T-helper 2 cell treated with Interferon-gamma antibody and Interleukin-4, amounts not matched to agents 5 μg/mL and 100 μg/mL, for 36 hours (primary cell): Measurements from ENCODE around the gene INHBE.
"Not testable (repeated sequence)": the region's sequence is repeated elsewhere in the genome, so short reads cannot be mapped to it uniquely, and the experiment has no call there.

Experiments used
- DNase-seq: peaks from one replicate; pipeline ENCODE4 v3.0.0; 2021; ENCODE audit warnings: low spot score
- H3K27ac Mint-ChIP-seq: one replicate; pipeline ENCODE4 v1.8.0; 2021; ENCODE audit warnings: mild to moderate bottlenecking, mixed read lengths
- H3K27me3 Mint-ChIP-seq: one replicate; pipeline ENCODE4 v1.8.0; 2021; ENCODE audit warnings: low read depth, mixed read lengths
- H3K36me3 Mint-ChIP-seq: one replicate; pipeline ENCODE4 v1.8.0; 2021; ENCODE audit warnings: low read depth, mixed read lengths
- H3K4me1 Mint-ChIP-seq: one replicate; pipeline ENCODE4 v1.8.0; 2021; ENCODE audit warnings: low read depth, mixed read lengths
- H3K4me3 Mint-ChIP-seq: one replicate; pipeline ENCODE4 v1.8.0; 2022; ENCODE audit warnings: mild to moderate bottlenecking, moderate library complexity, mixed read lengths
- H3K9me3 Mint-ChIP-seq: one replicate; pipeline ENCODE4 v1.8.0; 2021; ENCODE audit warnings: mixed read lengths

Gene INHBE

DNA sequence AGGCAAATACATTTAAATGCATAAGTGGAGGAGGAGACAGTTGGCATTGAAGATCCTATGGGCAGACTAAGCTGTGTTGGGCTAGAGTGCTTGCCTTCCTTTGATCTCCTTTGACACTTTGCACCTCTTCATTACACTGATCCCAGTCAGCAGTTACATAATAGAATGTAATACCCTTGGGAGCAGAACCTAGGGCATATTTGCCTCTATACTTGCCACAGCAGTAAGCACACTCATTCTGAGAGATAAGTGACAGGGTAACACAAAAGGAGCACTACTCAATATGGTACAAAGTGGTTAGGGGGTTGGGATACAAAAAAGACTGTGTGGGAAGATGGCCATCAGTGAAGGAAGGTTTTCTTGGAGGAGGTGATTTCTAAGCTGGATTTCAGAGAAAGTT, 41.7 kb downstream of the INHBE start:
- no peak overlapping the region for H3K27ac Mint-ChIP-seq
- H3K4me1 Mint-ChIP-seq, result no peaks in the 10 kb centered on the region
- peaks cover 3% of the 10 kb centered on the region for H3K9me3 Mint-ChIP-seq
- no peak overlapping the region for H3K4me3 Mint-ChIP-seq
- no peak for DNase-seq
- H3K27me3 Mint-ChIP-seq, result no peaks in the 10 kb centered on the region
- peaks cover 60% of the 10 kb centered on the region for H3K36me3 Mint-ChIP-seq

DNA sequence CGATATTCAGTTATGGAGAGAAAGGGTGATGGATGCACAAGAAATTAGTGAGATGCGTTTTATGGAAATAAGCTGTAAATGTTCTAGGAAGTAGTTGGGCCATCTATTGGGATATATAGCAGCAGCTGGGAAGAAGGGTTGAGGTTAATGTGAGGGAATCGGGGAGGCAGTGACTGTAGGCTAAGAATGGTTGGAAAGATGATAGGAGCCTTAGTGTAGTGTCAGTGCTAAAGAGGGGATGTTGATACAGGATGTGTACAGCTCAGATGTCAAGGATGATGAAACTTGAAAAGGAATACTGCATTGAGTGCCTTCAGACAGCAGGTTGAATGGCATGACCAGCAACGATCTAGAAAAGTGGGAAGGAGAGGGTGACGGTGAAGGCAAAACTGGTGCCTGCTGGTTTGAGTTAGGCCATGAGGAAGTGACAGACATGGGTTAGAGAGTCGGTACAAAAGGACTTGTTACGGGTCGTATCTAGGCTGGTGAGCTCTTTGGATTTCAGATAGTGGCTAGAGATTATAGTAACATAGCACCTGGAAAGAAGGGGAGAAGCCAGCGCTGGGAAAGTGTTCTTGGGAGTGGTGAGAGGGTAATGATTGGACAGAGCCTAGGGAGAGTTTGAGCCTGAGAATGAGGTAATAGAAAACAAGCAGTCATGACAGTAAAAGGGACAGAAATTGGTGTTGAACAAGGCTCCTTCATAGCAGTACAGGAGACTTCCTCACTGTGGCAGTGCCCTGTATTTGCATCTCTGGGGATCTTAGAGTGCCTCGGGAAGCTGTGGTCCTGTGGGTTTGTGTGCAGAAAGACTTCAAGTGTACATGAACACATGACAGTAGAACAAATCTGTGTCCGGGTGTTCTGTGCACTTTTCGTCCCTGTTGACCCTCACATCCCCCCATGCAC, 42.4 kb downstream of the INHBE start:
- Mint-ChIP-seq H3K36me3 (peaks cover 63% of the 10 kb centered on the region), H3K27ac (no peak overlapping the region), H3K4me1 (no peaks in the 10 kb centered on the region), H3K9me3 (peaks cover 3% of the 10 kb centered on the region), H3K27me3 (no peaks in the 10 kb centered on the region), H3K4me3 (no peak overlapping the region)
- DNase-seq, result no peak

DNA sequence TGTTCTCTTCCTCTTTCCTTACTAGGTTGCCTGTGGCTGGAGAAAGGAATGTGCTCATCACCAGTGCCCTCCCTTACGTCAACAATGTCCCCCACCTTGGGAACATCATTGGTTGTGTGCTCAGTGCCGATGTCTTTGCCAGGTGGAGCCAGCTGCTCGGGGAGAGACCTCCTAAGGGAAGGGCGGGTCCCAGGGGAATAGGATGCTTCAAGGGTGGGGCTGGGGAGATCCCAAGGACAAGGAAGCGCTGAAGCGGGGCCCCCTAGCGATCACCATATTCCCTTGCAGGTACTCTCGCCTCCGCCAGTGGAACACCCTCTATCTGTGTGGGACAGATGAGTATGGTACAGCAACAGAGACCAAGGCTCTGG, 43.0 kb downstream of the INHBE start:
- Mint-ChIP-seq H3K4me3 (no peak overlapping the region), H3K27me3 (no peaks in the 10 kb centered on the region), H3K27ac (no peak overlapping the region), H3K36me3 (peaks cover 61% of the 10 kb centered on the region), H3K4me1 (no peaks in the 10 kb centered on the region), H3K9me3 (peaks cover 3% of the 10 kb centered on the region)
- no peak for DNase-seq

DNA sequence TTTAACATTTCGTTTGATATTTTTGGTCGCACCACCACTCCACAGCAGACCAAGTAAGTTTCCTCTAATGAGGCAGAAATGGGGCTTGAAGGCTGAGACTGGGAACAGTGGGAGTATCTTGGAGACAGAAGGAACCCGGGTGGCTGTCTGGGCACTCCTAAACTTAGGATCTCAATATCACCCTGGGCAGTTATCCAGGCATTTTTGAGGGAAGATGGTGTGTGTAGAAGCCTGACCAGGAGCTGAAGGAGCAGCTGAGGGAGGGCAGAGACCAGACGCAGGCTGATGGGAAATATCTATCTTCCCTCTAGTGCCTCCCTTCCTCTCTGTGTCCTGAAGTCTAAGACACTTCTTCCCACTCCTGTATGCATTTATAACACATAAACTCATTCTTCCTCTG, 43.5 kb downstream of the INHBE start:
- no peak overlapping the region for H3K27ac Mint-ChIP-seq
- no peaks in the 10 kb centered on the region for H3K4me1 Mint-ChIP-seq
- H3K9me3 Mint-ChIP-seq, result peaks cover 3% of the 10 kb centered on the region
- H3K27me3 Mint-ChIP-seq, result no peaks in the 10 kb centered on the region
- no peak overlapping the region for H3K4me3 Mint-ChIP-seq
- H3K36me3 Mint-ChIP-seq, result peaks cover 64% of the 10 kb centered on the region
- no peak for DNase-seq

DNA sequence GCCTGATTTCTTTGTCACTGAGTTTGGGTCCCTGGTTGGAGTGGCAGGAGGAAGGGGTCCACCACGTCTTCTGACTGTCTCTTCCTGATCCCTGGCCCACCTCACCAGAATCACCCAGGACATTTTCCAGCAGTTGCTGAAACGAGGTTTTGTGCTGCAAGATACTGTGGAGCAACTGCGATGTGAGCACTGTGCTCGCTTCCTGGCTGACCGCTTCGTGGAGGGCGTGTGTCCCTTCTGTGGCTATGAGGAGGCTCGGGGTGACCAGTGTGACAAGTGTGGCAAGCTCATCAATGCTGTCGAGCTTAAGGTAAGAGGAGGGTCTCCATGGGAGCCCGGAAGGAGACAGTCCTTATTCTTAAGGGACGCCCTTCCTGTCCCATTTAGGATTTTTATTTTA, 45.1 kb downstream of the INHBE start:
- peaks cover 3% of the 10 kb centered on the region for H3K9me3 Mint-ChIP-seq
- H3K4me1 Mint-ChIP-seq, result no peaks in the 10 kb centered on the region
- no peak for DNase-seq
- no peak overlapping the region for H3K27ac Mint-ChIP-seq
- H3K36me3 Mint-ChIP-seq, result peaks cover 72% of the 10 kb centered on the region
- H3K4me3 Mint-ChIP-seq, result no peak overlapping the region
- no peaks in the 10 kb centered on the region for H3K27me3 Mint-ChIP-seq

DNA sequence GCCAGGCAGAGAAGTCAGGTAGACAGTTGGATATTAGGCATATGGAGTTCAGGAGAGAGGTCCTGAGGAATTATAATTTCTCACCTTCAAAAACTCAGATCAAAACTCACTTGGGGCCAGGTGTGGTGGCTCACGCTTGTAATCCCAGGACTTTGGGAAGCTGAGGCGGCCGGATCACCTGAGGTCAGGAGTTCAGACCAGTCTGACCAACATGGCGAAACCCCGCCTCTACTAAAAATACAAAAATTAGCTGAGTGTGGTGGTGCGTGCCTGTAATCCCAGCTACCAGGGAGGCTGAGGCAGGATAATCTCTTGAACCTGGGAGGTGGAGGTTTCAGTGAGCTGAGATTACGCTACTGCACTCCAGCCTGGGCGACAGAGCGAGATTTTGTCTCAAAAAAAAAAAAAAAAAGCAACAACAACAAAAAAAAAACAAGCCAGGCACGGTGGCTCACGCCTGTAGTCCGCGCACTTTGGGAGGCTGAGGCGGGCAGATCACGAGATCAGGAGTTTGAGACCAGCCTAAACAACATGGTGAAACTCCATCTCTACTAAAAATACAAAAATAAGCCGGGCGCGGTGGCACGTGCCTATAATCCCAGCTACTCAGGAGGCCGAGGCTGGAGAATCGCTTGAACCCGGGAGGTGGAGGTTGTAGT, 47.3 kb downstream of the INHBE start:
- H3K9me3 Mint-ChIP-seq, H3K27me3 Mint-ChIP-seq, DNase-seq, H3K27ac Mint-ChIP-seq, H3K4me1 Mint-ChIP-seq, H3K4me3 Mint-ChIP-seq: not testable (repeated sequence)
- peaks cover 67% of the 10 kb centered on the region for H3K36me3 Mint-ChIP-seq

DNA sequence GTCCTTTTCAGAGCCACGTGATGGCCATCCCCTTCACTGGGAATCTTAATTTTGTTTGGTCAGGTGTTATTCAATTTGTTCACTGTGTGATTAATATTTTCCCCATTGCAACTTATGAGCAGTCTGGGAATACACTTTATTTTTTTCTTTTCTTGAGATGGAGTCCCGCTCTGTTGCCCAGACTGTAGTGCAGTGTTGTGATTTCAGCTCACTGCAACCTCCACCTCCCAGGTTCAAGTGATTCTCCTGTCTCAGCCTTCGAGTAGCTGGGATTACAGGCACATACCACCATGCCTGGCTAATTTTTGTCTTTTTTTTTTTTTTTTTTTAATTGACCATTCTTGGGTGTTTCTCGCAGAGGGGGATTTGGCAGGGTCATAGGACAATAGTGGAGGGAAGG, 51.4 kb downstream of the INHBE start:
- not testable (repeated sequence) for H3K9me3 Mint-ChIP-seq, H3K4me3 Mint-ChIP-seq, H3K27me3 Mint-ChIP-seq, H3K27ac Mint-ChIP-seq, H3K4me1 Mint-ChIP-seq, DNase-seq
- peaks cover 42% of the 10 kb centered on the region for H3K36me3 Mint-ChIP-seq
